ENCODE data around the gene RASSF3.
"Not testable (repeated sequence)": the region's sequence is repeated elsewhere in the genome, so short reads cannot be mapped to it uniquely, and the experiment has no call there.

DNA sequence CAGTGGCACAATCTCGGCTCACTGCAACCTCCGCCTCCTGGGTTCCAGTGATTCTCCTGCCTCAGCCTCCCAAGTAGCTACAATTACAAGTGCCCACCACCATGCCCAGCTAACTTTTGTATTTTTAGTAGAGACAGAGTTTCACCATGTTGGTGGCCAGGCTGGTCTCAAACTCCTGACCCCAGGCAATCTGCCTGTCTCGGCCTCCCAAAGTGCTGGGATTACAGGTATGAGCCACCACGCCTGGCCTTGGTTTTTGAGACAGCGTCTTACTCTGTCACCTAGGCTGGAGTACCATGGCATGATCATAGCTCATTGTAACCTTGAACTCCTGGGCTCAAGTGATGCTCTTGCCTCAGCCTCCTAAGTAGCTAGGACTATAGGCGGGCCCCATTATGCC, 79.9 kb downstream of the RASSF3 start:
- TF ChIP-seq, protein P1, sequence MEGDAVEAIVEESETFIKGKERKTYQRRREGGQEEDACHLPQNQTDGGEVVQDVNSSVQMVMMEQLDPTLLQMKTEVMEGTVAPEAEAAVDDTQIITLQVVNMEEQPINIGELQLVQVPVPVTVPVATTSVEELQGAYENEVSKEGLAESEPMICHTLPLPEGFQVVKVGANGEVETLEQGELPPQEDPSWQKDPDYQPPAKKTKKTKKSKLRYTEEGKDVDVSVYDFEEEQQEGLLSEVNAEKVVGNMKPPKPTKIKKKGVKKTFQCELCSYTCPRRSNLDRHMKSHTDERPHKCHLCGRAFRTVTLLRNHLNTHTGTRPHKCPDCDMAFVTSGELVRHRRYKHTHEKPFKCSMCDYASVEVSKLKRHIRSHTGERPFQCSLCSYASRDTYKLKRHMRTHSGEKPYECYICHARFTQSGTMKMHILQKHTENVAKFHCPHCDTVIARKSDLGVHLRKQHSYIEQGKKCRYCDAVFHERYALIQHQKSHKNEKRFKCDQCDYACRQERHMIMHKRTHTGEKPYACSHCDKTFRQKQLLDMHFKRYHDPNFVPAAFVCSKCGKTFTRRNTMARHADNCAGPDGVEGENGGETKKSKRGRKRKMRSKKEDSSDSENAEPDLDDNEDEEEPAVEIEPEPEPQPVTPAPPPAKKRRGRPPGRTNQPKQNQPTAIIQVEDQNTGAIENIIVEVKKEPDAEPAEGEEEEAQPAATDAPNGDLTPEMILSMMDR (IDR thresholded peaks at IDR 0.05) = not testable (repeated sequence)
- TF ChIP-seq ZFX (IDR thresholded peaks at IDR 0.05; ENCODE audit: borderline replicate concordance) = not testable (repeated sequence)
